ENCODE measurements around the gene H19.

Gene H19

GRCh38 chr11:1997755-1998154, at the start of gene H19:
Gene H19, minus strand, starts transcription at chr11:1997842.
- no peak for DNase-seq (ENCODE audit: low read depth)

DNA sequence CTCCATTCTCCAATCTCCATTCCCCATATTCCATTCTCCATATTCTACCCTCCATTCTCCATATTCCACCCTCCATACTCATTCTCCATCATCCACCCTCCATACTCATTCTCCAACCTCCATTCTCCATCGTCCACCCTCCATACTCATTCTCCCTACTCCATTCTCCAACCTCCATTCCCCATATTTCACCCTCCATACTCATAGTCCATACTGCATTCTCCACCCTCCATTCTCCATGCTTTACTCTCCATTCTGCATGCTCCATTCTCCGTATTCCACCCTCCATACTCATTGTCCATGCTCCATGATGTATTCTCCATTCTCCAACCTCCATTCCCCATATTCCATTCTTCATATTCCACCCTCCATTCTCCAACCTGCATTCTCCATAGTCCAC, 44.3 kb upstream of the H19 start:
- no peak for DNase-seq (ENCODE audit: low read depth)

DNA sequence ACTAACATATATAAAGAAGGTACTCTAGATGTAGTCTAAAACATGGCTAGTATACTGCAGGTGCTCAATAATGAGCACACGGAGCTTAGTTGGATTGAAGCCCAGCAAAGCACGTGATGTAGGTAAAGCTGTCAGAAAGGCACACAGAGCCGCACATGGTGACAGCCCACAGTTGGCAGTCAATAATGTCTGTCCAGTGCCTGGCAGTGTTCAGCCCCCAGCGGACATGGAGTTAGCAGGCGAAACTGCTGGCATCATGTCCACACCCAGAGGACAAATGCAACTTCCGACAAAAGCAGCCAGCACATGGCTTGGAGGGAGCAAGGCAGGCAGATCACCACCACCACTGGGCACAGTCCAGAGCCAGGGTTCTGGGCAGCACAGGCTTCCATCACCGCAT, 43.5 kb upstream of the H19 start:
- DNase-seq (ENCODE audit: low read depth): no peak

DNA sequence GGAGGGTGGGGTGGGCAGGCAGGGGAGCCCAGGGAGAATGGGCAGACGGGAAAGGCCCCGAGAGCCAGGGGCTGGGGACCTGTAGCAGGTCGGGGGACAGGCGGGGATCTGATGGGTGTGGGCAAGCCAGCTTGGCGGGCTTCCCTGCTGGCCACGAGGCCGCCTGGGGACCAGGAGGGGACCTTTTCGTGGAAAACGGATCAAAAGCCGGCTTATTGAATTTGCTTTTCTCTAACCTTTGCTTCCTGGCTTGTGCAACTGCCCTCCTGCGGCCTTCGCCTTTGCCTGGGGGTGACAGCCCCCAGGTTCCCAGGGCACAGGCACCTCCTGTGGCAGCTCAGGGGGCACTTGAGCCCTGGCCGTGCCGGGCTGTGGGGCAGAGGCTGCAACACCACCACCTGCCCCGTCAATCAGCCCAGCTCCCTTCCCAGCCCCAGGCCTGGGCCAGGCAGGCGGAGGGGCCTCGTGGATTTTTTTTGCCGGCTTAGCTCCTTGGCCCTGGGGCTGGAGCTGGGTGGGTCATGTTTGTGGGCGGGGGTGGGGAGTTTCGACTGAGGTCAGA, 41.6 kb upstream of the H19 start:
- no peak for DNase-seq (ENCODE audit: low read depth)

GRCh38 chr11:2036863-2037486, 39.3 kb upstream of the H19 start:
- DNase-seq (ENCODE audit: low read depth): no peak

DNA sequence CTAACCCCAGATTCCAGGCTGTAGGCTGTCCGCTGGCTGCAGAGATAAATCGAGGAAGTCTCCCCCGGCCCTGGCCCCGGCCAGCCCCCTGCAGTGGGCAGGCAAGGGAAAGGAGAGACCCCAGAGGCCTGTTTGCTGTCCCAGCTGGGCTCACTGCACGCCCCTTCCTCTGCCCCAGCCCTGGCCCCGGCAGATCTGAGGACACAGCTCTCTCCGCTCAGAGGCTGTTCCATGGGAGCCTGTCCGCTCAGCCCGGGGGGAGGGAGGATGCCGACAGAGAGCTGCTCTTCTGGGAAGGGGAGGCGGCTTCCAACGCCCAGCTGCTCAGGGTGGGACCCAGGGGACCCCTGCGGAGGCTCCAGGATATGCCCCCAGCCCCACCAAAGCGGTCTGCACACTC, 37.7 kb upstream of the H19 start:
- no peak for DNase-seq (ENCODE audit: low read depth)

- no peak for DNase-seq (ENCODE audit: low read depth)
Observed at GRCh38 chr11:2031058-2031457, 33.4 kb upstream of the H19 start.

- DNase-seq (ENCODE audit: low read depth): no peak
Observed at GRCh38 chr11:2027708-2028107, 30.1 kb upstream of the H19 start.

GRCh38 chr11:2015025-2015424, 17.4 kb upstream of the H19 start:
- no peak for DNase-seq (ENCODE audit: low read depth)

DNA sequence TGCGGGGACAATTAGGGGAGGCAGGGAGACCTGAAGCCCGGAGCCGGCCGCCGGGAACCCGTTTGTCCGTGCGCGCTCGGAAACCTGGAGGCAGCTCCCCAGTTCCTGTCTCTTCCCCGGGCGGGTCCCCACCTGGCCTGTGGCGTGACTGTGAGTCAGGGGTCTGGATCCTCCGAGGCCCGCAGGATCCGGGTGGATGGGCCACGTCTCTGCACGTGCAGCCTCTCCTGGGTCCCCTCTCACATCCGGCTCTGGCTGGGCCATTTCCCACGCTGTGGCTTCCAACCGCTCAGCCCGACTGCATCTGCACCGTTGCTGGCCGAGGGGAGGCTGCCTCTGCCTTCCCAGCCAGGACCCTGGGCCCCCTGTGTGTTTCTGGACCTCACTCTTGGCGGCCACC, 14.8 kb upstream of the H19 start:
- no peak for DNase-seq (ENCODE audit: low read depth)

GRCh38 chr11:2004466-2004865, 6.8 kb upstream of the H19 start:
- no peak for DNase-seq (ENCODE audit: low read depth)

DNA sequence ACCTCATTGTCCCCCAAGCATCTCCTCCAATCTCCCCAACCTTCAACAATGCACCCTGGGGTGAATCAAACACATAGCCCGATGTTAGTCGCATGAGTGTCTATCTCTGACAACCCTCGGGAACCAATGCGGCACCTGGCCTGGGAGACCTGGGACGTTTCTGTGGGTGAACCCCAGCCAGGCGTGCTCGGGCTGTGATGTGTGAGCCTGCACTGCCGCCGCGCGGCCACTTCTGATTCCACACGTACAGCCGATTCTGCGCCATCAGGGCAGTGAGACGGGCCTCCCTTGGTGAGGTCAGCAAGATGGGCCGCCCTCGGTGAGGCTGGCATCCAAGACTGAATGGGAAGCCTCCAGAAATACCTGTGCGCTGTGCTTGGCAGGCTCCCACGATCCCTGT, 5.2 kb upstream of the H19 start:
- no peak for DNase-seq (ENCODE audit: low read depth)

DNA sequence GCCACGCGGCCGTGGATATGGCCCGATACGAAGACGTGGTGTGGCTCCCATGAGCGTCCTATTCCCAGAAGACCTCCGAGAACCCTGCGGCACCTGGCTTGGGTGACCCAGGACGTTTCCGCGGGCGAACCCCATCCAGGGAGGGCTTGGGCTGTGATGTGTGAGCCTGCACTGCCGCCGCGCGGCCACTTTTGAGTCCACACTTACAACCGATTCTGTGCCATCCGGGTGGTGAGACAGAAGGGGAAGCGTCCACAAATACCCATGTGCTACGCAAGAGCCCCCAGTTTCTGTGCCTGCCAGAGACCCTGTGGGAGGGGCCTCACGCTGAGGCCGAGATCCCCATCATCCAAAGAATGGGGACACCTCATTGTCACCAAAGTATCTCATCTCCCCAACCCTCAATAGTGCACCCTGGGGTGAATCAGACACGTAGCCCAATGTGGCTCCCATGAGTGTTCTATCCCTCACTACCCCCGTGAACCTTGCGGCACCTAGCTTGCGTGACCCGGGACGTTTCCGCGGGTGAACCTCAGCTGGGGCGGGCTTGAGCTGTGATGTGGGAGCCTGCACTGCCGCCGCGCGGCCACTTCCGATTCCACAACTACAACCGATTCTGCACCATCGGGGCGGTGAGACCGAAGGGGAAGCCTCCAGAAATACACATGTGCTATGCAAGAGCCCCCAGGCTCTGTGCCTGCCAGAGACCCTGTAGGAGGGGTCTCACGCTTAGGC, 4.6 kb upstream of the H19 start:
- DNase-seq (ENCODE audit: low read depth): no peak

- no peak for DNase-seq (ENCODE audit: low read depth)
Observed at GRCh38 chr11:1998861-1999260, 1.2 kb upstream of the H19 start.

- no peak for DNase-seq (ENCODE audit: low read depth)
Observed at GRCh38 chr11:1998290-1998689, 648 bp upstream of the H19 start.

DNA sequence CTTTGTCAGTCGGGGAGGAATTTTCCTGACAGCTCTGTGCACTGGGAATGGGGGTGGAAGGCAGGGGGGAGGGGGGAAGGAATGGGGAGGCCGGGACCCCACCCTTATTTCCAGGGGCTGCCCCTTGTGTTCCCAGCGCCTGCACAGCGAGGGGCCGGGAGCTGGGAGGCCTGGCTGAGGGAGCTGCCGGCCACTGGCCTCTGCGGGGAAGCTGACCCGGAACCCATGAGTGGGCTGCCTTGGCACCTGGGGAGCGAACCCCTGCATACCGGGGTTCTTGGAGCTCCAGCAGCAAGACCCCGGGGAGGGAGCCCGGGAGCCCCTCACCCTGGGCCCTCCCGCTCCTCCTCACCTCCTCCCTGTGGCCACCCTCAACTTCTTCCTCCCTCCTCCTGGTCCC, 3.5 kb downstream of the H19 start:
- no peak for DNase-seq (ENCODE audit: low read depth)

DNA sequence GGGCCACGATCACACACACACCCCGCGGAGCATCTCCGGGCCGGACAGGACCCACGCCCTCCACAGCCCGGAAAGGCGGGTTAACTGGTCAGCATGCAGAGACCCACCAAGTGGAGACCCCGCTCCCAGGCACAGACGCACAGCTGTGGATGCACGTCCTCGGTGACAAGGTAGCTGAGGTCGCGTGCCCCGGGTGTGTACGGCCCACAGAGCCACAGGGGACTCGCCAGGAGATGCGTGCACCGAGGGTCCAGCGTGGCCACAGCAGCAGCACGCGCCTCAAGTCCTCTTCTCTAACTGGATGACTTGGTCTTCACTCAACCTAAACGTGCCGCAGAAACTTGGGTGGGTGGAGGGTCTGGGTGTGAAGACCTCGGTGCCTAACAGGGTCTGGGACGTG, 5.5 kb downstream of the H19 start:
- DNase-seq (ENCODE audit: low read depth): no peak

DNA sequence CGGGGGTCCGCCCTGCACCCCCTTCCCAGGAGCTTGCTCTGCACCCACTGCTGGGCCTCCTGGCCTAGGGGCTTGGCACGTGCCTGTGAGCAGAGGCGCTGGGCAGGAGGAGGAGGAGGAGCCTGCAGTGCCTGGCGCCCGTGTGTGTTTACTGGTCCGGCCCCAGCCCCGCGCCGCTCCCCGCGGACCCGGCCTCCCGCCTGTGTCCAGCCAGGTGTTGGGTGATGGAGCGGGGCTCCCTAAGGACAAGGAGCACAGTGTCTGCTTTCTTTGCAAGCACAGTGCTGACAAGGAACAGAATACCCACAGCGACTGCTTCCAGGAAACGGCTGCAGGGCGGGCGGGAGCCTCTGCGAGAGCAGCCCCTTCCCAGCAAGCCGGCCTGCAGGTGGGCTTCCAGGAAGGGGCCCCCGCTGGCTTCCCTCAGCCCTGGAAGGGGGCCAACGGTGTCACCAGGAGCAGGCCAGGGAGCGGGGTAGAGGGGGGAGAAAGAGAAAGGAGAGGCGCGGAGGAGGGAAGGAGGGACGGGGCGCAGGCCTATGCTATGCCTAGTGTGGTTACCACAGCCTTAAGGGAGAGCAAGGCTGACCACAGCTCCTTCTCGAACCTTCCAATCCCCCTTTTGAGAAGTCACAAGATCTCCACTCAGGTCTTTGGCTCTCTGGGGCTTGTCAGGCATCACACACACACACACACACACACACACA, 6.6 kb downstream of the H19 start:
- DNase-seq (ENCODE audit: low read depth): no peak

DNA sequence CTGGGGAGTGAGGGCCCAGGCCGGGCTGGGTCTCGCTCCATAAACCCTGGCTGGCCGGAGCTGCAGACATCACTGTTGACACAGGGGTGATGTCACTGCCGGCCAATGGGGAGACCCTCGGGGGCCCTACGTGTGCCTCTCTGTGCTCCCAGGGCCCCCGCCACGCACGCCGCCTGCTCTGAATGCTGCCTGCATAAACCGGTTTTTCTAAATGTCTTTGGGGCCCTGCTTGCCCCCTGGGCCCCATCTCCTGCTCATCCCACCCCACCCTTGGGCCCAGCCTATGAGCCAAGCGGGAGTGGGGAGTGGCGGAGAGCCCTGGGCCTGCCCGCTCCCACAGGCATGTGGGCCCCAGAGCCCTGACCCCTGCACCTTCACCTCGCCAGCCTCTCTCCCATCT, 7.7 kb downstream of the H19 start:
- no peak for DNase-seq (ENCODE audit: low read depth)

DNA sequence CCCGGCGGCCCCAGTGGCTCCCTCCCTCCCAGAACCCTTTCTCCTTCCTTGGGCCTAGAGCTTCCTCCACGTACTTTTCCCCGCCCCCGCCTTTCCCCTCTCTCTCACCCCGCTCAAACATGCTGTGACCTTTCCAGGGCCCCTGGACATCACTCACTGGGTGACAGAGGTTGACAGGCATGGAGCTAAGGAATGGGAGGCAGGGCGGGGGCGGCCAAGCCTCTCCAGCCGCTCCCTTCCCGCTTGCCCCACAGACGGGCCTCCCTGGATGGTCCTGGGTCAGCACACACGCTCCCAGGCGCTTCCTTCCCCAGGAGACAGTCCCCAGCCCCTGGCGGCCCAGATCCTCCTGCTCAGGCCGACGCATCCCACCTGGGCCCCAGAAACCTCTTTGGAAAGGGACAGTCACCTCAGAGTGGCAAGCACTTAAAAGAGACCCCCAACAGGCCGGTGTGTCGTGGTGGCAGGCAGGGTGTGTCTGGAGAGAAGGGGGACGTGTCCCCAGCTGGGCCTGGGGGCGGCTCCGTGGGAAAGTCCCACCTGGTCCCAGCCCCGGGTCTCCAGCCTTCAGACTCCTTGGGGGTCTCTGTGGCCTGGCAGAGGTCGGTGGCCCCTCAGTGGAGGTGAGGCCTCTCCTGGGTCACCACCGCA, 8.8 kb downstream of the H19 start:
- DNase-seq (ENCODE audit: low read depth): no peak

DNA sequence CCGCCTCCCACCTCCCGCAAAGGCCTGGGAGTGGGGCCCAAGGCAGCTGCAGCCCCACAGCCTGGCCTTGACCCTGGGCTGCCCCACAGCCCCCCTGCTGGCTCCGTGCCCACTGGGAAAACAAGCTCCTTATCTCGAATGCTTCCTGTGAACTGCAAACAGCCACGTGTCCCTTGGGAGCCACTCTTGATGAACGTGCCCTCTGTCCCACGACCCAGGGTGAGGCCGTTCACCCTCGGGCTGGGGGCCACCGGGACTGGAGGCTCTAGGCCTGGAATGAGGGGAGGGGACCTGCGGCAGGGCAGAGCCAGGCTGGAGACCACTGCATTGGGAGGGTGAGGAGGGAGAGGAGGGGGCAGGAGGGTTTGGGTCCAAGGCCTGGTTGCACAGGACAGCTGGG, 9.5 kb downstream of the H19 start:
- DNase-seq (ENCODE audit: low read depth): no peak

DNA sequence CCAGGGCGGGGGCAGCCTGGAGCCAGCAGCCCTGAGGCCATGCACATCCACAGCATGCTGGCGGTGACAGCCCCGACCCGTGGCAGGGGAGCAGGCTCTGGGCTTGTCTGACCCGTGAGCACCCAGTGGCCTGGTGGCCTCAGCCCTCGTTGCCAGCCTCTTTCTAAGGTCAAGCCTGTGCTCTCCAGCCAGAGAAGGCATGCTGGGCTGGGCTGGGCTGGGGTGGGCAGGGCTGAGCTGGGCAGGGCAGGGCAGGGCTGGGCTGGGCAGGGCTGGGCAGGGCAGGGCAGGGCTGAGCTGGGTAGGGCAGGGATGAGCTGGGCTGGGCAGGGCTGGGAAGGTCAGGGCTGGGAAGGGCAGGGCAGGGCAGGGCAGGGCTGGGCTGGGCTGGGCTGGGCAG, 10.6 kb downstream of the H19 start:
- no peak for DNase-seq (ENCODE audit: low read depth)

GRCh38 chr11:1983601-1983961, 14.1 kb downstream of the H19 start:
- no peak for DNase-seq (ENCODE audit: low read depth)

All from activated T-cell treated with anti-CD3 and anti-CD28 coated beads for 1 hour (primary cell).